Spleen (tissue), 7 donors: ENCODE measurements around the gene PLCB1.

Experiments used
- POLR2A ChIP-seq, 3 donors: fragments of 450-650 bp; IDR thresholded peaks; one replicate each; pipeline ENCODE4 v1.5.1; 2017; ENCODE audit warnings: antibody characterized with exemption in 3 of 3, mild to moderate bottlenecking in 1 of 3
- TF ChIP-seq, protein P1 (sequence below), 11 experiments: fragments of 200-600 bp in 7 of 11; fragments of 450-650 bp in 4 of 11; sonication (generic) in 4 of 11; IDR thresholded peaks in 8 of 11; conservative IDR thresholded peaks in 3 of 11; 1 replicate in 7 of 11; 2 replicates in 4 of 11; pipeline versions ENCODE4 v1.4.0 to v1.8.0; 2016 to 2021; ENCODE audit warnings: antibody characterized with exemption in 11 of 11, inconsistent platforms in 4 of 11, mild to moderate bottlenecking in 1 of 11
- donor health status: DM: no; HTN: no; CAD: no; lungs with moderate emphysema.
- donor health status: DM: no; HTN: no; CAD: no.
- donor health status: DM: no; HTN: no; CAD: no.

- TF ChIP-seq, protein P1, sequence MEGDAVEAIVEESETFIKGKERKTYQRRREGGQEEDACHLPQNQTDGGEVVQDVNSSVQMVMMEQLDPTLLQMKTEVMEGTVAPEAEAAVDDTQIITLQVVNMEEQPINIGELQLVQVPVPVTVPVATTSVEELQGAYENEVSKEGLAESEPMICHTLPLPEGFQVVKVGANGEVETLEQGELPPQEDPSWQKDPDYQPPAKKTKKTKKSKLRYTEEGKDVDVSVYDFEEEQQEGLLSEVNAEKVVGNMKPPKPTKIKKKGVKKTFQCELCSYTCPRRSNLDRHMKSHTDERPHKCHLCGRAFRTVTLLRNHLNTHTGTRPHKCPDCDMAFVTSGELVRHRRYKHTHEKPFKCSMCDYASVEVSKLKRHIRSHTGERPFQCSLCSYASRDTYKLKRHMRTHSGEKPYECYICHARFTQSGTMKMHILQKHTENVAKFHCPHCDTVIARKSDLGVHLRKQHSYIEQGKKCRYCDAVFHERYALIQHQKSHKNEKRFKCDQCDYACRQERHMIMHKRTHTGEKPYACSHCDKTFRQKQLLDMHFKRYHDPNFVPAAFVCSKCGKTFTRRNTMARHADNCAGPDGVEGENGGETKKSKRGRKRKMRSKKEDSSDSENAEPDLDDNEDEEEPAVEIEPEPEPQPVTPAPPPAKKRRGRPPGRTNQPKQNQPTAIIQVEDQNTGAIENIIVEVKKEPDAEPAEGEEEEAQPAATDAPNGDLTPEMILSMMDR (IDR thresholded peaks at IDR 0.05 in 8 of 11, conservative IDR thresholded peaks at IDR 0.05 in 3 of 11), result no peak
- TF ChIP-seq POLR2A (IDR thresholded peaks at IDR 0.05), result no peak
Measured at GRCh38 chr20:8645326-8645725, 513.3 kb downstream of the PLCB1 start.
